LNCAP (cell line): ENCODE data around the gene HLA-E.
A peak's percentile ranks its signal among the peaks of the same experiment; 100 is the strongest.

Experiments
- CTCF ChIP-seq: fragments of 450-650 bp; IDR thresholded peaks from 2 replicates; pipeline ENCODE4 v1.5.1; 2017; ENCODE audit warnings: mild to moderate bottlenecking

The HLA-E gene

GRCh38 chr6:30450909-30451841, 38.1 kb upstream of the HLA-E start:
- no peak for TF ChIP-seq CTCF

- TF ChIP-seq CTCF = no peak
Observed at GRCh38 chr6:30452736-30453507, 36.4 kb upstream of the HLA-E start.

GRCh38 chr6:30453508-30454116, 35.7 kb upstream of the HLA-E start:
- peak; percentile 95 for TF ChIP-seq CTCF

- no peak for TF ChIP-seq CTCF
Observed at GRCh38 chr6:30459145-30459544, 30.2 kb upstream of the HLA-E start.

- no peak for TF ChIP-seq CTCF
Observed at GRCh38 chr6:30461055-30461454, 28.3 kb upstream of the HLA-E start.

- TF ChIP-seq CTCF = no peak
Observed at GRCh38 chr6:30462482-30462881, 26.8 kb upstream of the HLA-E start.

- no peak for TF ChIP-seq CTCF
Observed at GRCh38 chr6:30463242-30463641, 26.1 kb upstream of the HLA-E start.
